Breast epithelium (tissue), 3 donors: ENCODE measurements around the gene MIX23.

Experiments used
- CTCF ChIP-seq, 3 donors: fragments of 450-650 bp; IDR thresholded peaks; one replicate each; pipeline ENCODE4 v1.5.1; 2016 to 2017; ENCODE audit warnings: antibody characterized with exemption in 3 of 3, mild to moderate bottlenecking in 3 of 3, moderate library complexity in 3 of 3
- POLR2A ChIP-seq: fragments of 450-650 bp; IDR thresholded peaks from one replicate; pipeline ENCODE4 v1.6.1; 2016; ENCODE audit warnings: antibody characterized with exemption, mild to moderate bottlenecking, moderate library complexity
- POLR2AphosphoS5 ChIP-seq, 3 donors: sonication (generic); formaldehyde crosslinking; IDR thresholded peaks; one replicate each; pipeline ENCODE4 v1.6.1; 2017; ENCODE audit warnings: antibody characterized with exemption in 3 of 3

GRCh38 chr3:122312826-122313225 lies 70.2 kb downstream of the MIX23 start:
- TF ChIP-seq CTCF (IDR thresholded peaks at IDR 0.05) (no peak), POLR2A (no peak), POLR2AphosphoS5 (IDR thresholded peaks at IDR 0.05) (no peak)
